Fibroblast of lung (primary cell): ENCODE measurements around the gene NEDD4.

ENCODE experiments used
- EZH2 ChIP-seq: IDR thresholded peaks from 2 replicates; pipeline ENCODE4 v1.5.1; 2012; ENCODE audit warnings: low read length, control low read depth, mild to moderate bottlenecking; ENCODE audit errors: missing control alignments
- TF ChIP-seq, protein P1 (sequence below), 2 donors: IDR thresholded peaks in 1 of 2; conservative IDR thresholded peaks in 1 of 2; 1 replicate in 1 of 2; 2 replicates in 1 of 2; pipeline ENCODE4 v1.5.1; 2011 to 2012; ENCODE audit warnings: low read length in 2 of 2, control low read depth in 1 of 2, inconsistent platforms in 1 of 2, low read depth in 1 of 2, mild to moderate bottlenecking in 1 of 2

DNA sequence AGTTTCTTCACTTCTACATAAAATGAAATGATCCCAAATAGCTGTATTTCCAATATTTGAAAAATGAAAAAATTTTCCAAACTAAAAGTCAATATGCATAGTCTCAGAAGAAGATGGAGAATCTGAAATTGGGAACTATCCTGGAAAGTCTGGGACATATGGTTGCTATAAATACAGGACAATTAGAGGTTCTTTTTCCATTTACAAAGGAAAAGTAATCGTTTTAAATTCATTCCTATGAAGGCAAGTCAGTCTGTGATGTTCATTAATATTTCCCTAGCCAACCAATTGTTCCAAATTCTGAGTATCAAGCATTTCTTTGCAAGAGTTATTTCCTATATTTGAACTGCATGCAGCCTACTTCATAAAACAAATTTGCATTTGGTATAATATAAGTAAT lies 102.2 kb downstream of the NEDD4 start:
- TF ChIP-seq, protein P1, sequence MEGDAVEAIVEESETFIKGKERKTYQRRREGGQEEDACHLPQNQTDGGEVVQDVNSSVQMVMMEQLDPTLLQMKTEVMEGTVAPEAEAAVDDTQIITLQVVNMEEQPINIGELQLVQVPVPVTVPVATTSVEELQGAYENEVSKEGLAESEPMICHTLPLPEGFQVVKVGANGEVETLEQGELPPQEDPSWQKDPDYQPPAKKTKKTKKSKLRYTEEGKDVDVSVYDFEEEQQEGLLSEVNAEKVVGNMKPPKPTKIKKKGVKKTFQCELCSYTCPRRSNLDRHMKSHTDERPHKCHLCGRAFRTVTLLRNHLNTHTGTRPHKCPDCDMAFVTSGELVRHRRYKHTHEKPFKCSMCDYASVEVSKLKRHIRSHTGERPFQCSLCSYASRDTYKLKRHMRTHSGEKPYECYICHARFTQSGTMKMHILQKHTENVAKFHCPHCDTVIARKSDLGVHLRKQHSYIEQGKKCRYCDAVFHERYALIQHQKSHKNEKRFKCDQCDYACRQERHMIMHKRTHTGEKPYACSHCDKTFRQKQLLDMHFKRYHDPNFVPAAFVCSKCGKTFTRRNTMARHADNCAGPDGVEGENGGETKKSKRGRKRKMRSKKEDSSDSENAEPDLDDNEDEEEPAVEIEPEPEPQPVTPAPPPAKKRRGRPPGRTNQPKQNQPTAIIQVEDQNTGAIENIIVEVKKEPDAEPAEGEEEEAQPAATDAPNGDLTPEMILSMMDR (conservative IDR thresholded peaks at IDR 0.05 in 1 of 2, IDR thresholded peaks at IDR 0.05 in 1 of 2; ENCODE audit: low read depth in 1 of 2, low read length in 2 of 2): no peak
- no peak for TF ChIP-seq EZH2
